ENCODE data around the gene ACIN1.

- no peak for TF ChIP-seq CTCF (IDR thresholded peaks at IDR 0.05)
- TF ChIP-seq POLR2AphosphoS5 (IDR thresholded peaks at IDR 0.05): no peak
- no peak for TF ChIP-seq POLR2A (IDR thresholded peaks at IDR 0.05)
Observed at GRCh38 chr14:23043145-23043544, 51.8 kb downstream of the ACIN1 start.

Measured in upper lobe of left lung (tissue), 4 donors.